GM21381 (cell line): ENCODE results near the gene TUBE1.

Experiments used
- ATAC-seq: cut with Tn5 transposase; IDR thresholded peaks from one replicate; pipeline ENCODE4 v1.9.1; 2021; ENCODE audit warnings: mild to moderate bottlenecking, moderate library complexity; ENCODE audit not compliant: unreplicated experiment

The TUBE1 gene

DNA sequence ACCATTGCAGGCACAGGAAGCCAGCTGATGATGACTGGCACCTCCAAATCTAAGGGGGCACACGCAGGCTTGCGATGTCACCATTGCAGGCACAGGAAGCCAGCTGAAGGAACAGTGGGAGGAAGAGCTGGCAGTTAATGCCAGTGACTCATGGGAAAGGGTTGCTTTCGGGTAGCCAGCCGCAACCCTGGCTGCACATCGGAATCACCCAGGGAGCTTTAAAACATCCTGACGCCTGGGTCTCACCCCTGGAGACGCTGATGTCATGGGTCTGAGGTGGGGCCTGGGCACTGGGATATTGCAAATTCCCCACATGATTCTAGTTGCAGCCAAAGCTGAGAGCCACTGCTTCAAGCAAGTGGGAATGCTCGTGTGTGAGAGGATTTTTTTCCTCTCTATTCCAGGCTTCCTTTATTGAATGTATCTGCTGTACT lies 49.5 kb downstream of the TUBE1 start:
- no peak for ATAC-seq

DNA sequence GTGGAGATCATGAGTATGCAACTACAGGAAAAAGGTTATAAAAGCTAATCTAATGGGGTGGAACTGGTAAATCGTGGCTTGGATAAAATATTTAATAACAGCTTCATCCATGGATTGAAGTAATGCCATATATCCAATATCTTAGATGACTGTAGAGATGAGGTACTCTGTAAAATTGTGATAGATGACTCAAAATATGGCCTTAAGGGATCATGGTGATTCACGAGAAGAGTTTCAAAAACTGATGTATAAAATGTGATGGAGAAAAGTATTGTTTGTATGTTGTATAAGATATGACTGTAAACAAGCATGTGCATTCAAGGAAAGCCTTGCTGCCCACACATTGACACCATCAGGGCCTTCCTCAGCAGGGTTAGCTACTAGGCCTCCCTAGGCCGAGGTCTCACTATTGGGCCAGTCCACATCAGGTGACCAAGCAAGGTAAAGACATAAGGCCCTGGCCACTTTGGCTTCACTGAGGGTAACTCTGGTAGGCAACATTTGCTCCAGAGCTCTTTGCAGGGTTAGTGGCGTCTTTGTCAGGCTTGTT lies 51.1 kb downstream of the TUBE1 start:
- ATAC-seq = no peak

DNA sequence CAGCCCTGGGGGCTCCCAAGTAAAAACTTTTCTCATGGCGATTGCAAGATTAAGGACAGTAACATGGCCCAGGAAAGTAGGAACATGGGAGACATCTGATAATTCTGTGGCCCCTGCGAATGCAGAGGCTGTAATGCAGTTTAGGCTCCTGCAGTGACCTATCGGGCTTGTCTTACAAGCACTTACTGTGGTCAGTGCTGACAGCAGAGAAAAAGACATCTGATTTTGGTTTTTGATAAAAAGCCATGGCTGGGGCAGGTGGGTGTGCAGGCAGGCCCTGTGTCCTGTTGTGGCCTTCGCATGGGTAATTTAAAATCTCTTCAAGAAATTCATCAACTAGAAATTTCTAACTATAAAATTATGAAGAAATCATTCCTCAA lies 52.7 kb downstream of the TUBE1 start:
- ATAC-seq = no peak

DNA sequence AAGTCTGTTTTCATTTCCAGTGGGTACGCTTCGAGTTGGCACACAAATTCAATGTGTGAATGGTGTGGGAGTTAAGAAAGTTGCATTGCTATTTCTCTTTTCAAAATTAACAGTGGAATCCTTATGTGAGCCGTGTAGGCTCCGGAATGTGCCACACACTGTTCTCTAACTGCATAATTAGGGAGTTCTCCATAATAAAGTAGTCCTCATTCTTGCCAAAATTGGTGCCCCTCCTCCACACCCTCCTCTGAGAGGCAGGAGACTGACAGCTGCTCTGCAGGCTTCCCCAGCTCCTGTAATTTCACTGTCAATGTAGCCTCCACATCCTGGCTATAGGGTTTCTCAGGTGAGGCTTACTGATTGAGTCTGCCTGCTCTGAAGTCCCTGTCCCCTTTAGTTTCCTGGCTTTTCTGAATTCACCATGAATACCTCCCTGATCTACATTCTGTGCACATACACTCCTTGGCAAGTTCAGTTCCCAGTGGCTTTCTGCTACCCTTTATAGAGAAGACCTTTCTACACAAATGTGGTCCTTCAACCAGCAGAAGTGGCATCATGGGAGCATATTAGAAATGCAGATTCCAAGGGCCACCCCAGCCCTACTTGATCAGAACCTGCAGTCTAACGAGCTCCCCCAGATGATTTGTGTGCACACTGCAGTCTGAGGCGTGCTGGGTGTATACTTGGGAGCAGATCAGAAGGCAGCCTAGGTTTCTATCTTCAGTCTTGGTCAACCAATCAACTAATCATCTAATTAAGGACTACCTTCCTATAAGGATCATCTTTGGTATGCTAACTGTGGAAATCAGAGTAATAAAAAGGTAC lies 53.3 kb downstream of the TUBE1 start:
- ATAC-seq = no peak

DNA sequence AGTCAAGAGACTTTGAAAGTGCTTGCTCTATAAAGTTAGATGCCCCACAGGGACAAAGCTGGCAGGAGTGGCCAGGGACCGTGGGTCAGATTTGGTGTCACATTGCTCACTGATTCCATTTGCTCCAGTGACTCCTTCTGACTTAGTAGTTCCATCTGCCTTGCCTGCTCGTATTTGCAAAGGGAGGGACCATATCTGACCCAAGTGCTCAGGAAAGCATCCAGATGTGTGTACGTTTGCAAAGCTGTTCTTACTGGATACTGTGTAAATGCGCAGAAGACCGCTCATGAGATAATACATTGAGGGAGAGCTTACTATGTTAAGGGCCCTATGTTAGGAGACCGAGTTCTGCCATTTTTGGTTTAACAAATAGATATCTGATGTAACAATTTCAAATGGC lies 54.6 kb downstream of the TUBE1 start:
- ATAC-seq = no peak

DNA sequence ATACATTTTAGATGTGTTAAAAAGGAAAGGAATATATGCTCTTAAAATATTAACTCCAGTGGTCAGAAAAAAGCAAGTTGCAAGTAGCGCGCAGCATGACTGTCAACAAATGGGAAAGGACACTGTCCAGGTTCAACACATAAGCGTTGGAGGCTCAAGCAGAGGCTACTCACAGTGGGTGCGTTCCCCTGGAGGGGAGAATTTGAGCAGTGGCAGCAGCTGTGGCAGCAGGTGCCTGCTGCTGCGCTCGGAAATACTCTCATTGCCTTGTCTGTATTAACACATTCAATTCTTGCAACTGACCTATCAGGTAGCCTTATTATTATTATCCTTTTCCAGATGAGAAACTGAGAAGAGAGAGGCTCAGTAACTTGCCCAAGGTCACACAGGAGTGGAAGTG lies 55.3 kb downstream of the TUBE1 start:
- ATAC-seq = no peak

DNA sequence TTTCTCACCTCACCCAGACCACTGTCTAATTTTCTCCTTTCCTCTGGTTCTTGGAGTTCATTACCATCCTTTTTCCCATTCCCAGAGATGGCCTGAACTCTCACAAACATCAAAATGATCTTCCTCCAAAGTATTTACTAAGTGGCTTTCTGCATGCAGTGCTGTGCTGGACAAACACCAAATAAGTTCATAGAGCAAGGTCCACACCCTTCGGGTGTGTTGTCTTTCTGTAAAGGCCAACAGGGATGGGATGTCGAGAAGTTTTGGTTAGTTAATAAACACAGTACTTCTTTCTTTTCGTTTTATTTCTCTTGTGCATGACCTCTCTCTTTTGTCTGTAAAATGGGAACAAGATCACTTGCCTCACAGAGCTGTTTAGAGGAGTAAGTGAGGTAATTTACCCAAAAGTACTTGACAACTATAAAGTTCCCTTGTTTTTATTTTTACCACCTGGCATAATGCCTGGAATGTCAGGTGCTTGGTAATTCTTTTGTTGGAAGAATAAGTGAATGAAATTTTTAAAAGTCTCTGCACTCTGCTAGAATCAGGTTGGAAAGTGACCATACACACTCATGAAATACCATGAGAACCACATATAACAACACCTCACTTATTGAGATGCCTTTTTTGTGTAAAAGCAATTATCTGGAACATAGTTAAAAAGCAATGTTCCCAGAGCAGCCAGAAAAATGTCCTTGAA lies 56.2 kb downstream of the TUBE1 start:
- no peak for ATAC-seq

DNA sequence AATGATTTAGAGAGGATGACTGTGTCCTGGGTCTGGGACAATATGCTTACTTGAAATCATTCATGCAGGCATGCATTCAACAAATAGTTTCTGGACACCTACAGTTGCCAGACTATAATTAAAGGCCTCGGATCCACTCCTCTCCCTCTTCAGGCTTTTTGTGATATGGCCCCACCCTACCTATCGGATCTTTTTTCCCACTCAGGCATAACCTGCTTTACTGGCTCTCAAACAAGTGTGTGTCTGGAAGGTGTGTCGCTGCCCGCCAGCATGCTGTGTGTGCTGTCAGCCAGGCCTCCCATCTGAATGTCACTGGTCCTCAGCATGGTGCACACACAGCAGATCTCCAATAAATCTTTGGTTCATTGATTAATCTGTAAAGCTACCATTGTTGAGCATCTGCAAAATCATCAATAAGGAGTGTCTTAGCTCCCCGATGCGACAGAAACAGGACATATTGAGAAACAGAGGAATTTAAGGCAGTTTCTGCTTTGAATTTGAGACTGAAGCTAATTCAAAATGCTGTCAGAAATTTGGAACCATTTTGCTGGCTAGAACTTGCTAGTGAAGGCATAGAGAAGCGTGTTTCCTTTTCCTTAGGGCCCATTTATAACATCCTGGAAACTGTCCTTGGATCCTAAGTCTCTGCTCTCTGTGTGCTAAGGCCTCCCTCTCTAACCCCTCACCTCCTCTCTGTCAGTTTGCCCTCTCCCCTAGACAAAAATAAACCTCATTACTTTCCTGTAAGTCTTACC lies 56.9 kb downstream of the TUBE1 start:
- no peak for ATAC-seq

DNA sequence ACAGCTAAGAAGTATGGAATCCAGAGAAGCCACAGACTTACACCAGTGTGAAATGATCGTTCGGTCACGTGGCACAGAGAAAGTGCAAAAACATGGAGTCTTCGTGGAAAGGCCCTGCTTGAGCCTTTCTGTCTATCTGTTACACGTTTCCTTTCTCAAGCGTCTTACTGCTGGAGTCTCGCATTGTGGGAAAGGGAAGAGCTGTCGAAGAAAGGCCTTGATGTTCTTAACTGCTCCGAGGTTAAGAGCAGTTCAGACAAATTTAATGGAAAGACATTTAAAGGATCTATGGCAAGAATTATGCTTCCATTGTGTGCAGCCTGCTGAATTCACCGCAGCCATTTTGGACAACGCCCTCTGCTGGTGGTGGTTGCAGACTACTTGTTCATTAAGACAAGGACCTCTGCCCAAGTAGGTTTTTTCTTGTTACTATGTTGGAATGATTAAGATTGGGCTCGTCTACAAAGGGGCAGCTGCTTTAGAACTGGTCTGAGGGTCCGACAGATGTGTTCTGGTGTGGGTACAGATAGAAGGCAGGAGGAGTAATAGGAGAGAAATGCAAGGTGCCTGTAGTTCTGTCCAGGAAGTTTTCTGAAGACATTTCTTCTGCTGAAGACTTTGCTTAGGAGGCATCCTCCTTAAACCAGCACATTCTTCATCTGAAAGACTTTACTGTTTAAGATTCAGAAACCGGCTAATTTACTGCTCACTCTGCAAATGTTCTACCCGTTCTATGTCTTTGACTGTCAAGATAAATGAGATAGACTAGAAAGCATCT lies 58.0 kb downstream of the TUBE1 start:
- ATAC-seq = no peak

DNA sequence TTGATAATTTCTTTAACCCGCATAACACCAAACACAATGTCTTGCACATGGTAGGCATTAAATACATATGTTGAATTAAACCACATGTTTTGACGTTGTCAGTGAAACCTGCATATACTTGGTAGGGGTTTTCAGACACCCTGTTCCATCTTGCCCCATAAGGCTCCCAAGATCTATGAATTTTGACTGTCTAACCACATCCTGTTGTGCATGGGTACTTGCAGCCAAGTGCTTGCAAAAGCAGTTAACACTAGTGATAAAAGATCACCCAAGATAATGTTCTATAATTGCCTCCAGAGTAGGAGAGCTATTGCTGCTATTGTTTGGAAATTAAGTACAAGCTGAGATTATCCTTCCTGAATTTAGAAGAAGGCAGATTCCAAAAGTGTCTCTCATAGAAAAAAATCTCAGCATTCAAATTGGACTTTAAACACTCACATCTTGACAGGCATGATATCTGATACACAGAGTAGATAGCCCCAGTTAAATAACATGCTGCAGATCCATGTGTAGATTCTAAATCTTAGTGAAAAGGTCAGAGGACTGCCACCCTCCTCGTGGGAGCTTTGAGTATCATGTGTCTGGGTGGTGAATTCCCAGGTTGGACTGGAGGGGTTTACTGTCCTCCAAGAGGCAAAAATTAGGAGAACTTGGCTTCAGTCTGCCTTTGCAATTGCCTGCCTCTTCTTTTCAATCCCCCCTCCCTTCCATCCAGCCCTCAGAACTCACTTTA lies 59.2 kb downstream of the TUBE1 start:
- ATAC-seq = no peak

DNA sequence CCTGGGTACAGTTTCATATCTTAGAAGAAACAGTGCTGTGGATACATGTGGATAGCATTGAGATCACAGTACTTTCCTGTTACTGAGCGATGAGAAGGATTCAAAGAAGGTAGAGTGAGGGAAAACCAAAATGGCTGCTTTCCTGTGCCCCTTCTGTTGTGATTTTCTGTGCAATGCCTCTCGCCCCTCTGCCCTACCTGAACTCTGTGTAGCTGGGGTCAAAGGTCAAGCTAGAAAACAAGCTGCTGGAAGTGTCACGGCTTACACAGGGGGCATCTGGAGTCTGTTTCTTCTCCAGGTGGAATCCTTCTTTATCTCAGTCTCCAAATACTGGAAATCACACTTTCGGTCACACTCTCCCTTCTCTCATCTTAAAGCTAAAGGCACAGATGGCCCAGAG lies 60.3 kb downstream of the TUBE1 start:
- no peak for ATAC-seq

DNA sequence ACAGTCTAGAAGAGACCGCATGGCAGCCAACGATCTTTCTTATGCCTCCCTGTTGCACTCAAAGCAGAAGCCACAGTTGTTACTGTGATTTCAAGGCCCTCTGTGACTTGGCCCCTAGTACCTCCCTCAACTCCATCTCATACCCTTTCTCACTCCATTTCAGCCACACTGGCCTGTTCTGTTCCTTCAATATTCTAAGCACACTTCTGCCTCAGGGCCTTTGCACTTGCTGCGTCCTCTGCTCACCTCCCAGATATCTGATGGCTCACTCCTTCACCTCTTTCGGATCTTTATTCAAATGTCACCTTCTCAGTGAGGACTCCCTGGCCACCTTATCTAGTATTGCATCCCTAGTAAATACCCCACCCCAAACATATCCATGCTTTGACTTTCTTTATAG lies 62.8 kb downstream of the TUBE1 start:
- ATAC-seq = no peak

DNA sequence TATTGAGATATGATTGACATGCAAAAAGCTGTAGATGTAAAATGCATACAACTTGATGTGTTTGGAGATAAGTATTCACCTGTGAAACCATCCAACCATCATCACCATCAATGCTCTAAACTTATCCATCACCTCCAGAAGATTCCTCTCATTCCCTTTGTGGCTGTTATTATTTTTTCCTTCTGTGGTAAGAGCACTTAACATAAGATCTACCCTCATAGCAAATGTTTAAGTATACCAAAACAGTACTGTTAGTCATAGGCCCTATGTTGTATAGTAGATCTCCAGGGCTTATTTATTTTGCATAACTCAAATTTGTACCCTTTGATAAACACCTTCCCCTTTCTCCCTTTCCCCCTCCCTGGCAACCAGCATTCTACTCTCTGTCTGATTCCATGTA lies 64.5 kb downstream of the TUBE1 start:
- ATAC-seq = no peak

DNA sequence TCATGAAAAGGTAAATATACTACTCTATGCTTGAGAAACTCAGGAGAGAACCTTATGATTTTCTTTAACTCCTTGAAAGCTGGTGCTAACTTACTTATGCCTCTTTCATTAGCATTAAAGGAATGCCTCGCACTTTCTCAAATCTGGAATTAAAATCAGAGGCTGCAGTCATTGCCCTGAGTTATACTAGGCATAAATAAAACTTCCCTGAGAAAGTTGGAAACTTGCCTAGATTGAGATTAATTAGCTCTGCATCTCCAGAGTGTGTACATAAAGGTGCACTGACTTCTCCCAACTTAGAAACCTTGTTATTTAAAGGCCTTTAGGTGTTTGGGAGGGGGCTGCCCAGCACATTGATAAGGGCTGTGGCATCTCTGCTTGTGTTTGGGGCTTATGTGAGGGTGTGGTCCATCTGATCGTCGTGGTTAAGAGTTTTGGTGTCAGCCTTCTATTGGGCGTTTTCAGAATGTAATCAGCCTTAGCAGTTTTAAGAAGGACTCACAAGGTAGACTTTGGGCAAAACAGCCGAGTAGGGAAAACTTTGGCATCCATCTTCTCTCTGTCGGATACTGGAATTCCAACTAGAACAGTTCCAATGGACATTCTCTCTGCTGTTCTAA lies 65.5 kb downstream of the TUBE1 start:
- no peak for ATAC-seq
